Measurements from ENCODE around the gene YTHDF1. TPM values are rescaled to one million over a fixed set of nuclear protein-coding genes. Genes with fewer than 3 reads are reported as not detected.

The YTHDF1 gene
- total RNA-seq, 1 experiment from 2014 or later, result 85.4 TPM

DNA sequence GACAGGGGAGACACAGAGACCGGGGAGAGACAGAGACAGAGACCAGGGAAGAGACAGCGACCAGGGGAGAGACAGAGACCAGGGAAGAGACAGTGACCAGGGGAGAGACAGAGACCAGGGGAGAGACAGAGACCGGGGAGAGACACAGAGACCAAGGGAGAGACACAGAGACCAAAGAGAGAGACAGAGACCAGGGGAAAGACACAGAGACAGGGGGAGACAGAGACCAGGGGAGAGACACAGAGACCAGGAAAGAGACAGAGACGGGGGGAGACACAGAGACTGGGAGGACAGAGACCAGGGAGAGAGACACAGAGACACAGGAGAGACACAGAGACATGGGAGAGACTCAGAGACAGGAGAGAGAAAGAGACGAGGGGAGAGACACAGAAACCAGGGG, 43.9 kb downstream of the YTHDF1 start:
- H2BK15ac ChIP-seq (ENCODE audit: low read depth, low read length), result no peak overlapping the region
- H2BK12ac ChIP-seq (ENCODE audit: insufficient read length, low read depth, low read length), result no peak overlapping the region
- H3K79me1 ChIP-seq (ENCODE audit: insufficient read depth, low read depth, low read length, poor library complexity, severe bottlenecking), result no peaks in the 10 kb centered on the region
- no peak overlapping the region for H3T11ph ChIP-seq (ENCODE audit: low read length)
- Mint-ChIP-seq H3K27me3 (ENCODE audit: low read depth) (peaks cover 78% of the 10 kb centered on the region), H3K4me1 (peaks cover 12 to 33% of the 10 kb centered on the region in 2 experiments), H3K27ac (no peak overlapping the region), H3K36me3 (ENCODE audit: insufficient read depth in 1 of 3, low read depth in 3 of 3) (no peaks in the 10 kb centered on the region; a peak in 1 of 7 replicates), H3K4me3 (no peak overlapping the region; a peak in 1 of 5 replicates), H3K9me3 (no peaks in the 10 kb centered on the region)
- no peak overlapping the region for H3K14ac ChIP-seq (ENCODE audit: insufficient read depth, low read length)
- no peak overlapping the region for H3K27ac ChIP-seq (ENCODE audit: insufficient read length, low read depth, low read length)
- H3K18ac ChIP-seq (ENCODE audit: insufficient read length, low read depth, low read length), result no peak overlapping the region
- H2BK120ac ChIP-seq (ENCODE audit: low read depth, low read length, poor library complexity, severe bottlenecking), result no peak overlapping the region
- DNase-seq, result no peak
- TF ChIP-seq CTCF (conservative IDR thresholded peaks at IDR 0.05), result no peak
- no peak overlapping the region for H2AK5ac ChIP-seq (ENCODE audit: insufficient read length, low read length)
- no peak overlapping the region for H2BK20ac ChIP-seq (ENCODE audit: low read depth, low read length, poor library complexity, severe bottlenecking)
- no peak overlapping the region for H3K56ac ChIP-seq (ENCODE audit: insufficient read length, low read depth, low read length)
- H2AFZ ChIP-seq (ENCODE audit: low read length), result no peak overlapping the region
- H3K4me2 ChIP-seq (ENCODE audit: insufficient read depth, insufficient read length, low read length), result no peak overlapping the region
- H4K20me1 ChIP-seq (ENCODE audit: control insufficient read depth, insufficient read depth, insufficient read length), result no peaks in the 10 kb centered on the region
- H3K4me1 ChIP-seq (ENCODE audit: insufficient read depth, low read length), result no peaks in the 10 kb centered on the region
- no peak overlapping the region for H4K5ac ChIP-seq (ENCODE audit: insufficient read length, low read depth, low read length)
- H3K27me3 ChIP-seq (ENCODE audit: insufficient read depth, low read length), result peaks cover 22% of the 10 kb centered on the region; the same call in 1 of the 2 replicates
- H2BK5ac ChIP-seq (ENCODE audit: insufficient read length, low read length), result no peak overlapping the region
- no peak overlapping the region for H3K23ac ChIP-seq (ENCODE audit: insufficient read length, low read depth, low read length)
- no peak overlapping the region for H3K4ac ChIP-seq (ENCODE audit: low read depth, low read length)
- no peak overlapping the region for H3K9ac ChIP-seq (ENCODE audit: extremely low read depth, insufficient read length, low read length)
- no peaks in the 10 kb centered on the region for H3K79me2 ChIP-seq (ENCODE audit: insufficient read depth, low read length)
- no CpG with 5 or more reads among the region's 5 CpGs for WGBS (ENCODE audit: extremely low coverage, insufficient read length, low lambda C conversion rate)
- no peaks in the 10 kb centered on the region for H3K9me3 ChIP-seq (ENCODE audit: control insufficient read depth, low read depth, low read length)
- peaks cover 5% of the 10 kb centered on the region for H3K23me2 ChIP-seq (ENCODE audit: insufficient read length, low read depth, low read length, poor library complexity, severe bottlenecking)
- no peak overlapping the region for H4K91ac ChIP-seq (ENCODE audit: insufficient read length, low read depth, low read length)
- no peak overlapping the region for H4K8ac ChIP-seq (replicated peaks; ENCODE audit: insufficient read length, low read depth, low read length)
